RPMI8226 (cell line): ENCODE results near the gene CPED1.
"Not testable (repeated sequence)": the region's sequence is repeated elsewhere in the genome, so short reads cannot be mapped to it uniquely, and the experiment has no call there.

Experiments used
- DNase-seq: peaks from one replicate; pipeline ENCODE4 v3.0.0-alpha.2; 2015

CPED1 gene

GRCh38 chr7:120997882-120998474 lies 9.5 kb downstream of the CPED1 start:
- peak; percentile 92 for DNase-seq

- no peak for DNase-seq
Measured at GRCh38 chr7:120998520-120998919, 10.0 kb downstream of the CPED1 start.

- DNase-seq: no peak
Measured at GRCh38 chr7:120998996-120999565, 10.6 kb downstream of the CPED1 start.

DNA sequence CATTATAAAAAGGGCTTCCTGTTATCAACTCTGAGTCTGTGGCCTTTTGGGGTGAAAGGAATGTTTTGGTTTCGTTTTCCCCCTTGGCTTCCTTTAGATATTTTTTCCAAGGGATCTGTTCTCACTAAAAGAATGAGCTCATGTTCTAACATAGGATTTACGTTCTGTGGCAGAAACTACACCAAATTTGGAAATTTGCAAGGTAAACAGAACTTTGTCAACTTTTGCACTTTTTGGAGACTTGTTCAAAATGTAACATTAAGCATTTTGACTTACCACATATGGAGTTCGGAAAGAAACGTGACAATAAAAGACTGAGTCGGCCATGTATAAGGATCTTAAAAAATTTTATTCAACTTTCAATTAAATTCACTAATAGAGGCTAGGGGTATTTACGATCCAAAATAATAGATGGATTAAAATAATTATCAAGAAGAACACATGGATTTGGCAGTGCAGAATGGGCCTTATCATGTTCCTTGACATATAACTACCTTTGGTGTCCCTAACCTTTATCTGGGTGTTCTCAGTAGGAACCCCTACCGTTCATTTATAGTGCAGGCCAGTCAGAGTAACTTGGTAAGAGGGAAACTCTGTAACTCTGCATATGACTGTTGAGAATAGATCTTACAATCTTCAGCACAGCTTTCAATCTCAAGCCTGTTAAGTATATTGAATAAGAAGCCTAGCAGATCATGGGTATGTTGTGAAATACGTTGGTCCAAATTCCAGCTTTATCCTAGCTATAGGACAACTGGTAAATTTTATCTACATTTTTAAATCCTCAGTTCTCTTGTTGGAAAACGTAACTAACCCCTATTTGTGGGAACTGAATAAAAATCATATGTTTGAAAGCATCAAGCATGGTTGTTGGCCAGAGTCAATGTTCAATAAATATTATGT lies 11.8 kb downstream of the CPED1 start:
- DNase-seq: peak; percentile 48

DNA sequence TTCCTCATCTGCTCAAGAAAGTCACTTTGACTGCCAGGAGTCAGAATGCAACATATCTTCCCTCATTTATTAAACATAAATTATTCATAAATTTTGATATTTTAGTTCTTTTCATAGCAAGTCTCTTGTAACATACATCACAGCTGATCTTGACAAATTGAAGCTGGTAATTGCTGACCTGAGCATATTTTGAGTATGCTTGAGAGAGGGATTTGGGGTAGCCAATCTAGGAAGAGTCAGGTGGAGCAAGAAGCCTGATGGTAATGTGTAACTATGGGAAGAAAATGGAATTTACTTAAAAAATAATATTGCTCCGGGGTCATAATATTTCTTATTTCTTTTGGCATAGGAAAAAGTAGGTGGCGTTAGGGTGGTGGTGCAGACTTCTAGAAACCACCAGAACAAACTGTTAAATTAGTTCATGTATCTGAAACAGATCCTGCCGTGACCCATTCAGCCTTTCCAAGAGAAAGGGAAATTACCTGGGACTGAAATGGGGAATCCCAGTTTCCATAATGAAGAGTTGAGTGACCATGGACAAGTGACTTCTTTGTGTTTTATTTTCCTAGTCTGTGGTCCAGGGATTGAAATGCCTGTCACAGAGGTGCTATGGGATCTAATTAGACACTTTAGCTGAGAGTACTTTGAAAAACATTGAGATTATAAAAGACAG lies 12.9 kb downstream of the CPED1 start:
- DNase-seq: no peak

- DNase-seq: no peak
Measured at GRCh38 chr7:121002048-121002756, 13.7 kb downstream of the CPED1 start.

- no peak for DNase-seq
Measured at GRCh38 chr7:121002757-121003200, 14.3 kb downstream of the CPED1 start.

- no peak for DNase-seq
Measured at GRCh38 chr7:121003986-121004685, 15.6 kb downstream of the CPED1 start.

- not testable (repeated sequence) for DNase-seq
Measured at GRCh38 chr7:121005058-121005457, 16.5 kb downstream of the CPED1 start.

GRCh38 chr7:121005996-121006584 lies 17.6 kb downstream of the CPED1 start:
- DNase-seq: no peak

DNA sequence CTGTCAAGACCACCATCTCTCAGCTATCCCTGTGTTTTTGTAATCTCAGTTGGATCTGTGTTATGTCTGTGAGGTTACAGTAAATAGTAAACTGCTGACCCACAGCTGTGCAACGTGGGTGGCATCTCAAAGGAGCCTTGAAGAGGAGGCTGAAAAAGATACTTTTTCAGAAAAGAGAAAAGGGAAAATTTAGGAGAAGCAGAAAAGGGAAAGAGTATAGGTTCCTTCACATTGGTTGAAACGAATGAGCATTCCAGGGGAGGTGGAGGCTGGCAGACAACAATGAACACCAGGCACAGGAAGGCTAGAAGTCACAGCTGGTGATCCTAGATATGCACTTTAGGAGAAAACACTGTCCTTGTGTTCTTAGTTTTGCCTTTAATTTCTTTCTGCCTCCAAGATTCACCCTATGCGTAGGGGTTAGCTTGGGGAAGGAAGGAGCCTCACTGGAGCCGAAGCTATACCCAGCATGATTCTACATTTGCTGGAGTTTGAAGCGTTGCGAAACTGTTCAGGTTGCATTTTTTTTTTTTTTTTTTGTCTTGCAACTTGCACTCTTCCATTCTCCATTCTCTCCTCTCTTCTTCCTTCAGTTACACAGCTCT lies 18.3 kb downstream of the CPED1 start:
- no peak for DNase-seq

- no peak for DNase-seq
Measured at GRCh38 chr7:121008816-121009215, 20.3 kb downstream of the CPED1 start.

- no peak for DNase-seq
Measured at GRCh38 chr7:121011401-121011800, 22.9 kb downstream of the CPED1 start.

- no peak for DNase-seq
Measured at GRCh38 chr7:121012170-121012874, 23.8 kb downstream of the CPED1 start.

GRCh38 chr7:121012919-121013318 lies 24.4 kb downstream of the CPED1 start:
- DNase-seq: no peak

GRCh38 chr7:121015560-121015959 lies 27.0 kb downstream of the CPED1 start:
- no peak for DNase-seq

GRCh38 chr7:121016966-121017365 lies 28.5 kb downstream of the CPED1 start:
- DNase-seq: no peak

DNA sequence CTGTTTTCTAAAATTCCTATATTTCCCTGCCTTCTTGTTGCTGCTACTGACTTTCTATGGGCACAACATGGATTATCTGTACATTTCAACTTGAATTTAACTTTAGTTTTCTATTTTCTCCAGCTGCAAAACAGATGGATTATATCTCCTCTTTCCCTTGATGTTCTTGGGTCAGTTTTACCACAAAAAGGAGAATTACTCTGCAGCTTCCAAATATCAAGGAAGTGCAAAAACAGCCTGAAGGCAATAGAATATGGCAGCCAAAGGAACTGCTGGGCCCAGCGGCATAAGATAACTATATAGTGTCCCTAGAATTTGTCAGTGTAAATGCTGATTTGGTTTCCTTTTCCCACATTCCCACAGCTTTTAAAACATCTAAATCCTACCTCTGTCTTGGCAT lies 29.1 kb downstream of the CPED1 start:
- no peak for DNase-seq

GRCh38 chr7:121019018-121019417 lies 30.5 kb downstream of the CPED1 start:
- no peak for DNase-seq

DNA sequence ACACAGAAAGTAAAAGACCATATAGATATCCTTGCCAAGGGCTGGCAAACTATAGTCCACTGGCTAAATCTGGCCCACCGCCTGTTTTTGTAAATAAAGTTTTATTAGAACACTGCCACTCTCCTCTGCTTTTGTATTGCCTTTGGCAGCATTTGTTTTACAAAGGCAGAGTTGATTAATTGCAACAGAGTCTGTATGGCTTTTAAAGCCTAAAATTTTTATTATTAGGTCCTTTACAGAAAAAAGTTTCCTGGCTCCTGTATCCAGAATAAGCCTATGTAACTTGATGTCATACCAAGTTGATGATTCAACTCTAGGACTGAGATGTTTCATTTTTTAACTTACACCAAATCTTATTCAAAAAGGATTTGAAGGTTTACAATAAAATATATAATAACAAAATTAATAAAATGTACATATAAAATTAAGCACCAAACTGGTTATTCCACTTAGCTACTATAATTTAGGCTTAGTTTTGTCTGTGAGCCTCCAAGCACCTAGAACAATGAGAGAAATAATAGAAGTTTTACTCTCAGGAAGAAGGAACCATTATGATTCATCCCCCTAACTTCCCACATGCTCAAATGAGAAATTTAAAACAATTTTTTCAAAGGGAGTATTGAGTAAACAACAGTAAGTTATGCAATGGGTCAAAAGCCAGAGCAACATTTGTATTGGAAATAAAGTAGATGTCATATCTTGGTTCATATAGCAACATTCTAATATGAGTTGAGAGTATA lies 31.9 kb downstream of the CPED1 start:
- no peak for DNase-seq
